ENCODE results near the gene C5orf24.
"Not testable (repeated sequence)": the region's sequence is repeated elsewhere in the genome, so short reads cannot be mapped to it uniquely, and the experiment has no call there.

The C5orf24 gene

GRCh38 chr5:134837530-134838181 lies 8.1 kb upstream of the C5orf24 start:
- H3K27ac Mint-ChIP-seq, result no peak overlapping the region
- no peaks in the 10 kb centered on the region for H3K9me3 Mint-ChIP-seq
- H3K4me1 Mint-ChIP-seq (ENCODE audit: low read depth in 2 of 2), result no peaks in the 10 kb centered on the region
- ATAC-seq (replicated peaks), result no peak
- DNase-seq, result no peak
- no peaks in the 10 kb centered on the region for H3K27me3 Mint-ChIP-seq
- no peak overlapping the region for H3K4me3 Mint-ChIP-seq
- H3K36me3 Mint-ChIP-seq (ENCODE audit: insufficient read depth), result peaks cover 21% of the 10 kb centered on the region

GRCh38 chr5:134838361-134838760 lies 7.4 kb upstream of the C5orf24 start:
- H3K4me3 Mint-ChIP-seq; H3K4me1 Mint-ChIP-seq (ENCODE audit: low read depth in 2 of 2); H3K27me3 Mint-ChIP-seq; H3K27ac Mint-ChIP-seq; H3K9me3 Mint-ChIP-seq; ATAC-seq (replicated peaks); DNase-seq: not testable (repeated sequence)
- peaks cover 15% of the 10 kb centered on the region for H3K36me3 Mint-ChIP-seq (ENCODE audit: insufficient read depth)

GRCh38 chr5:134840811-134841210 lies 5.0 kb upstream of the C5orf24 start:
- no peak overlapping the region for H3K4me3 Mint-ChIP-seq

GRCh38 chr5:134844252-134844651 lies 1.5 kb upstream of the C5orf24 start:
- no peak overlapping the region for H3K27ac Mint-ChIP-seq
- DNase-seq (no peak), ATAC-seq (replicated peaks) (no peak)
- no peaks in the 10 kb centered on the region for H3K9me3 Mint-ChIP-seq
- peaks cover 32% of the 10 kb centered on the region for H3K36me3 Mint-ChIP-seq (ENCODE audit: insufficient read depth)
- no peak overlapping the region for H3K4me3 Mint-ChIP-seq
- no peaks in the 10 kb centered on the region for H3K27me3 Mint-ChIP-seq
- peaks cover 18 to 23% of the 10 kb centered on the region in 2 donors for H3K4me1 Mint-ChIP-seq (ENCODE audit: low read depth in 2 of 2)

More at GRCh38 chr5:134840811-134841210, 5.0 kb upstream of the C5orf24 start:
- peaks cover 7 to 11% of the 10 kb centered on the region in 2 donors for H3K4me1 Mint-ChIP-seq (ENCODE audit: low read depth in 2 of 2)
- H3K36me3 Mint-ChIP-seq (ENCODE audit: insufficient read depth), result peaks cover 18% of the 10 kb centered on the region
- DNase-seq (no peak), ATAC-seq (replicated peaks) (no peak)
- H3K27me3 Mint-ChIP-seq, result no peaks in the 10 kb centered on the region
- no peaks in the 10 kb centered on the region for H3K9me3 Mint-ChIP-seq
- H3K27ac Mint-ChIP-seq, result no peak overlapping the region

GRCh38 chr5:134845335-134845851 lies 375 bp upstream of the C5orf24 start:
- ATAC-seq (replicated peaks), result no peak
- H3K4me3 Mint-ChIP-seq, result peak overlapping the region; percentile 91 to 93
- H3K27me3 Mint-ChIP-seq, result no peaks in the 10 kb centered on the region
- peak overlapping the region; percentile 96 to 97 for H3K27ac Mint-ChIP-seq
- H3K4me1 Mint-ChIP-seq (ENCODE audit: low read depth in 2 of 2), result peaks cover 19 to 27% of the 10 kb centered on the region in 2 donors
- no peak for DNase-seq
- no peaks in the 10 kb centered on the region for H3K9me3 Mint-ChIP-seq
- H3K36me3 Mint-ChIP-seq (ENCODE audit: insufficient read depth), result peaks cover 36% of the 10 kb centered on the region

GRCh38 chr5:134846641-134846960 lies 833 bp downstream of the C5orf24 start:
- no peak for DNase-seq
- peaks cover 25 to 31% of the 10 kb centered on the region in 2 donors for H3K4me1 Mint-ChIP-seq (ENCODE audit: low read depth in 2 of 2)
- no peaks in the 10 kb centered on the region for H3K27me3 Mint-ChIP-seq
- no peak for ATAC-seq (replicated peaks)
- H3K4me3 Mint-ChIP-seq, result peak overlapping the region; percentile 91 to 93
- H3K27ac Mint-ChIP-seq, result peak overlapping the region; percentile 96 to 97
- H3K36me3 Mint-ChIP-seq (ENCODE audit: insufficient read depth), result peaks cover 46% of the 10 kb centered on the region
- H3K9me3 Mint-ChIP-seq, result no peaks in the 10 kb centered on the region

- H3K9me3 Mint-ChIP-seq; H3K4me3 Mint-ChIP-seq; H3K27me3 Mint-ChIP-seq; DNase-seq; H3K27ac Mint-ChIP-seq; ATAC-seq (replicated peaks): not testable (repeated sequence)
- Mint-ChIP-seq H3K4me1 (ENCODE audit: low read depth in 2 of 2) (peaks cover 27 to 38% of the 10 kb centered on the region in 2 donors), H3K36me3 (ENCODE audit: insufficient read depth) (peaks cover 65% of the 10 kb centered on the region)
Measured at GRCh38 chr5:134849434-134849933, 3.7 kb downstream of the C5orf24 start.

GRCh38 chr5:134851307-134851923 lies 5.6 kb downstream of the C5orf24 start:
- DNase-seq (no peak), ATAC-seq (replicated peaks) (no peak)
- Mint-ChIP-seq H3K9me3 (no peaks in the 10 kb centered on the region), H3K27ac (peak overlapping the region; percentile 46 to 49), H3K4me3 (no peak overlapping the region), H3K36me3 (ENCODE audit: insufficient read depth) (peaks cover 72% of the 10 kb centered on the region), H3K27me3 (no peaks in the 10 kb centered on the region), H3K4me1 (ENCODE audit: low read depth in 2 of 2) (peaks cover 18 to 33% of the 10 kb centered on the region in 2 donors)

- H3K9me3 Mint-ChIP-seq; H3K27ac Mint-ChIP-seq; ATAC-seq (replicated peaks); H3K27me3 Mint-ChIP-seq; DNase-seq; H3K4me3 Mint-ChIP-seq: not testable (repeated sequence)
- Mint-ChIP-seq H3K4me1 (ENCODE audit: low read depth in 2 of 2) (peaks cover 2 to 18% of the 10 kb centered on the region in 2 donors), H3K36me3 (ENCODE audit: insufficient read depth) (peaks cover 67% of the 10 kb centered on the region)
Measured at GRCh38 chr5:134856465-134856864, 10.7 kb downstream of the C5orf24 start.

GRCh38 chr5:134857401-134857800 lies 11.6 kb downstream of the C5orf24 start:
- DNase-seq (no peak), ATAC-seq (replicated peaks) (no peak)
- Mint-ChIP-seq H3K9me3 (no peaks in the 10 kb centered on the region), H3K4me1 (ENCODE audit: low read depth in 2 of 2) (peaks cover 2 to 18% of the 10 kb centered on the region in 2 donors), H3K27me3 (no peaks in the 10 kb centered on the region), H3K4me3 (no peak overlapping the region), H3K36me3 (ENCODE audit: insufficient read depth) (peaks cover 60% of the 10 kb centered on the region), H3K27ac (peak overlapping the region in 1 of 2 donors; percentile 36)

- Mint-ChIP-seq H3K4me1 (ENCODE audit: low read depth in 2 of 2) (no peaks in the 10 kb centered on the region), H3K9me3 (no peaks in the 10 kb centered on the region), H3K27ac (no peak overlapping the region), H3K4me3 (no peak overlapping the region), H3K36me3 (ENCODE audit: insufficient read depth) (peaks cover 11% of the 10 kb centered on the region), H3K27me3 (no peaks in the 10 kb centered on the region)
- DNase-seq (no peak), ATAC-seq (replicated peaks) (no peak)
Measured at GRCh38 chr5:134864707-134865106, 18.9 kb downstream of the C5orf24 start.

GRCh38 chr5:134873494-134873893 lies 27.7 kb downstream of the C5orf24 start:
- no peak for DNase-seq
- ATAC-seq (replicated peaks), result no peak
- H3K36me3 Mint-ChIP-seq (ENCODE audit: insufficient read depth), result peaks cover 9% of the 10 kb centered on the region
- peak overlapping the region; percentile 95 to 96 for H3K4me3 Mint-ChIP-seq
- H3K9me3 Mint-ChIP-seq, result no peaks in the 10 kb centered on the region
- peaks cover 30 to 31% of the 10 kb centered on the region in 2 donors for H3K4me1 Mint-ChIP-seq (ENCODE audit: low read depth in 2 of 2)
- no peaks in the 10 kb centered on the region for H3K27me3 Mint-ChIP-seq
- peak overlapping the region; percentile 96 to 97 for H3K27ac Mint-ChIP-seq

- H3K27me3 Mint-ChIP-seq, result no peaks in the 10 kb centered on the region
- ATAC-seq (replicated peaks) (peak; percentile 94), DNase-seq (peak; percentile 76 to 79 (median 78))
- H3K27ac Mint-ChIP-seq, result peak within 1 kb of the TSS; percentile 96 to 97
- H3K4me3 Mint-ChIP-seq, result peak within 1 kb of the TSS; percentile 95 to 96
- H3K9me3 Mint-ChIP-seq, result no peaks in the 10 kb centered on the region
- H3K36me3 Mint-ChIP-seq (ENCODE audit: insufficient read depth), result peaks cover 9% of the 10 kb centered on the region
- H3K4me1 Mint-ChIP-seq (ENCODE audit: low read depth in 2 of 2), result peaks cover 34% of the 10 kb centered on the region in 2 donors
Measured at GRCh38 chr5:134873987-134874830, 28.4 kb downstream of the C5orf24 start, which contains the start of gene TXNDC15. TXNDC15 (plus strand) TSS chr5:134874371; CDS start chr5:134874428, 57 bp downstream.

Data from effector memory CD8-positive, alpha-beta T cell (primary cell).